GM12864 (cell line): ENCODE measurements around the gene WNT6.
A peak's percentile ranks its signal among the peaks of the same experiment; 100 is the strongest.

Experiments
- DNase-seq: peaks from one replicate; pipeline ENCODE4 v3.0.0-alpha.2; 2011; ENCODE audit warnings: low read depth
- H3K4me3 ChIP-seq: 2 replicates; pipeline ENCODE4 v1.5.1; 2011; ENCODE audit warnings: mild to moderate bottlenecking, low read depth, low read length, control low read depth
- CTCF ChIP-seq: IDR thresholded peaks from 2 replicates; pipeline ENCODE4 v1.5.1; 2011; ENCODE audit warnings: low read depth, mild to moderate bottlenecking, moderate library complexity, low read length, control low read depth, inconsistent platforms; ENCODE audit errors: missing control alignments

Gene WNT6

GRCh38 chr2:218887079-218887478 lies 27.5 kb downstream of the WNT6 start:
- no peak overlapping the region for H3K4me3 ChIP-seq
- DNase-seq, result no peak
- TF ChIP-seq CTCF, result no peak

GRCh38 chr2:218888341-218888740 lies 28.7 kb downstream of the WNT6 start:
- TF ChIP-seq CTCF, result no peak
- no peak for DNase-seq
- no peak overlapping the region for H3K4me3 ChIP-seq

- no peak overlapping the region for H3K4me3 ChIP-seq
- DNase-seq, result no peak
- TF ChIP-seq CTCF, result no peak
Observed at GRCh38 chr2:218889937-218890336, 30.3 kb downstream of the WNT6 start.

- no peak for DNase-seq
- no peak overlapping the region for H3K4me3 ChIP-seq
- no peak for TF ChIP-seq CTCF
Observed at GRCh38 chr2:218890369-218890768, 30.8 kb downstream of the WNT6 start.

GRCh38 chr2:218891275-218892135 lies 31.9 kb downstream of the WNT6 start:
- TF ChIP-seq CTCF, result no peak
- DNase-seq, result no peak
- H3K4me3 ChIP-seq, result no peak overlapping the region

GRCh38 chr2:218892693-218893348 lies 33.2 kb downstream of the WNT6 start:
- DNase-seq, result peak; percentile 68
- H3K4me3 ChIP-seq, result peak overlapping the region; percentile 75
- peak; percentile 70 for TF ChIP-seq CTCF
